ENCODE data around the gene MYO3A. TPM values are rescaled to one million over a fixed set of nuclear protein-coding genes. Genes with fewer than 3 reads are reported as not detected.
"Not testable (repeated sequence)": the region's sequence is repeated elsewhere in the genome, so short reads cannot be mapped to it uniquely, and the experiment has no call there.

The MYO3A gene
- total RNA-seq, 1 donor from 2014 or later, result not detected

GRCh38 chr10:25982107-25982506 is 48.1 kb downstream of the MYO3A start:
- DNase-seq (ENCODE audit: low read depth in 2 of 2), result no peak

- no peak for DNase-seq (ENCODE audit: low read depth in 2 of 2)
These were observed 54.6 kb downstream of the MYO3A start for GRCh38 chr10:25988583-25988982.

- no peak for DNase-seq (ENCODE audit: low read depth in 2 of 2)
These were observed 55.9 kb downstream of the MYO3A start for GRCh38 chr10:25989951-25990350.

GRCh38 chr10:25999295-25999981 is 65.4 kb downstream of the MYO3A start:
- no peak for DNase-seq (ENCODE audit: low read depth in 2 of 2)

- no peak for DNase-seq (ENCODE audit: low read depth in 2 of 2)
These were observed 66.9 kb downstream of the MYO3A start for GRCh38 chr10:26000971-26001370.

GRCh38 chr10:26002466-26002865 is 68.4 kb downstream of the MYO3A start:
- DNase-seq (ENCODE audit: low read depth in 2 of 2), result not testable (repeated sequence)

GRCh38 chr10:26015092-26015491 is 81.1 kb downstream of the MYO3A start:
- DNase-seq (ENCODE audit: low read depth in 2 of 2), result no peak

- no peak for DNase-seq (ENCODE audit: low read depth in 2 of 2)
These were observed 88.8 kb downstream of the MYO3A start for GRCh38 chr10:26022831-26023230.

- no peak for DNase-seq (ENCODE audit: low read depth in 2 of 2)
These were observed 90.3 kb downstream of the MYO3A start for GRCh38 chr10:26024303-26024702.

- no peak for DNase-seq (ENCODE audit: low read depth in 2 of 2)
These were observed 91.5 kb downstream of the MYO3A start for GRCh38 chr10:26025523-26025922.

- no peak for DNase-seq (ENCODE audit: low read depth in 2 of 2)
These were observed 95.8 kb downstream of the MYO3A start for GRCh38 chr10:26029858-26030257.

- DNase-seq (ENCODE audit: low read depth in 2 of 2), result no peak
These were observed 97.3 kb downstream of the MYO3A start for GRCh38 chr10:26031300-26031699.

GRCh38 chr10:26043469-26043868 is 109.4 kb downstream of the MYO3A start:
- DNase-seq (ENCODE audit: low read depth in 2 of 2), result no peak

- DNase-seq (ENCODE audit: low read depth in 2 of 2), result no peak
These were observed 110.2 kb downstream of the MYO3A start for GRCh38 chr10:26044141-26044749.

GRCh38 chr10:26046073-26046700 is 112.2 kb downstream of the MYO3A start:
- DNase-seq (ENCODE audit: low read depth in 2 of 2), result no peak

GRCh38 chr10:26048756-26049155 is 114.7 kb downstream of the MYO3A start:
- no peak for DNase-seq (ENCODE audit: low read depth in 2 of 2)

- DNase-seq (ENCODE audit: low read depth in 2 of 2), result no peak
These were observed 118.3 kb downstream of the MYO3A start for GRCh38 chr10:26052326-26052725.

- no peak for DNase-seq (ENCODE audit: low read depth in 2 of 2)
These were observed 123.4 kb downstream of the MYO3A start for GRCh38 chr10:26057466-26057865.

- no peak for DNase-seq (ENCODE audit: low read depth in 2 of 2)
These were observed 130.1 kb downstream of the MYO3A start for GRCh38 chr10:26064106-26064505.

GRCh38 chr10:26067680-26068079 is 133.7 kb downstream of the MYO3A start:
- no peak for DNase-seq (ENCODE audit: low read depth in 2 of 2)

GRCh38 chr10:26080971-26081370 is 146.9 kb downstream of the MYO3A start:
- not testable (repeated sequence) for DNase-seq (ENCODE audit: low read depth in 2 of 2)

- DNase-seq (ENCODE audit: low read depth in 2 of 2), result no peak
These were observed 147.4 kb downstream of the MYO3A start for GRCh38 chr10:26081459-26081858.

GRCh38 chr10:26085549-26085948 is 151.5 kb downstream of the MYO3A start:
- no peak for DNase-seq (ENCODE audit: low read depth in 2 of 2)

Measured in dermis microvascular lymphatic vessel endothelial cell (primary cell).